AG04449 (cell line): ENCODE measurements around the gene STARD5.
A peak's percentile ranks its signal among the peaks of the same experiment; 100 is the strongest.

Experiments
- CTCF ChIA-PET: fragments of 350-600 bp; formaldehyde crosslinking; extraction: SDS; loops from one replicate; lab custom pipeline; 2021; ENCODE audit warnings: antibody characterized with exemption; lab: Yijun Ruan, JAX
- POLR2A ChIA-PET: fragments of 400-600, 350-600 bp; formaldehyde crosslinking; extraction: SDS; loops from one replicate; lab custom pipeline; 2020; ENCODE audit warnings: antibody characterized with exemption, inconsistent platforms; lab: Yijun Ruan, JAX
- DNase-seq: peaks from one replicate; pipeline ENCODE4 v3.0.0-alpha.2; 2010; ENCODE audit warnings: low read depth, low spot score
- H3K4me3 ChIP-seq: 2 replicates; pipeline ENCODE4 v1.5.1; 2011; ENCODE audit warnings: low read depth, mild to moderate bottlenecking, control low read depth, low read length
- TF ChIP-seq, protein P1 (sequence below): IDR thresholded peaks from one replicate; pipeline ENCODE4 v1.5.1; 2011; ENCODE audit warnings: mild to moderate bottlenecking, moderate library complexity, low read length, control low read depth, inconsistent platforms; ENCODE audit not compliant: insufficient read depth; ENCODE audit errors: missing control alignments

The STARD5 gene, protein sequence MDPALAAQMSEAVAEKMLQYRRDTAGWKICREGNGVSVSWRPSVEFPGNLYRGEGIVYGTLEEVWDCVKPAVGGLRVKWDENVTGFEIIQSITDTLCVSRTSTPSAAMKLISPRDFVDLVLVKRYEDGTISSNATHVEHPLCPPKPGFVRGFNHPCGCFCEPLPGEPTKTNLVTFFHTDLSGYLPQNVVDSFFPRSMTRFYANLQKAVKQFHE

DNA sequence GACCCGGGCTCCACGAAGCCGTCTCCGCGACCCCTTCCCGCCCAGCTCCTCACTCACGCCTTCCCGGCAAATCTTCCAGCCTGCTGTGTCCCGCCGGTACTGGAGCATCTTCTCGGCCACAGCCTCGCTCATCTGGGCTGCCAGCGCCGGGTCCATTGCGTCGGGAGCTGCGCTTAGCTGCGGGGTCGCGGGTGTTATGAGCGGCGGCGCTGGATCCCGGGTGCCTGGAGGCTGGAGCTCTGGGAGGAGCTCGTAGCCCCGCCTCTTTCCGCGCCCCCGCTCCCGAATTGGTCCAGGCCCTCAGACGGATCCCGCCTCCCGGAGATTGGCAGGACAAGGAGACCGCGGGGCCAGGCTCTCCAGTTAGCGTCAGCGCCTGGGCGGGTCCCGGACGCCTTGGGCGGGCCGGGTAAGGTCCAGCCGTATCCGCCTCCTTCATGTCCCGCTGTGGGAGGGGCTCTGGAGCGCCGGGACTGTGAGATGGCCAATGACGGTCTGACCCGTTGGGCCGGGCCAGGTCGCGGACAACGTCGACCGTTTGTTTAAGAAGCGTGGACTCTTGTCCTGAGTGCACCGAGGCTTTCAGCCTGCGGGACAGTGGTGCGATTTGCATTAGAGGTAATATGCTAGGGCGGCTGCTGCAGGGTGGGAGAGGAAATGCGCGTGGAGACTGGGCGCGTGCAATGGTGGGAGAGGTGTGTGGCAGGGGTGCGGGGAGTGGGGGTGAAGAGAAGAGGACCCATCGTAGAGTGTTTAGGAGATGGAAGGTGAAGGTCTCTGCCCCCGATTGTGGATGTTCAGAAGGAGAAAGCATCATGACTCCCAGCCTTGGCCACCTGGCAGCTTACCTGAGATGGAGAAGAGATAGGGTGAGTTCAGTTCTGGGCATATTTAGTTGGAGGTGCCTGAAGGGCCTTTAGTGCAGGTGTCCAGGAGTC lies at the start of gene STARD5:
TSS of gene STARD5 (minus strand) at position 198 of the 938 bp plus-strand sequence. CDS start at position 156, 42 bp downstream.
- ChIA-PET POLR2A (interaction anchor here (0.6 to 1.0 kb wide), 4 partner anchors 11 to 20 kb away, joined by 3 to 11 read pairs (median 4); no protein-coding TSS in a partner anchor), CTCF (interaction anchor here (0.7 to 2.5 kb wide), 4 partner anchors 49 to 58 kb away, joined by 4 to 14 read pairs (median 4); no protein-coding TSS in a partner anchor)
- TF ChIP-seq, protein P1, sequence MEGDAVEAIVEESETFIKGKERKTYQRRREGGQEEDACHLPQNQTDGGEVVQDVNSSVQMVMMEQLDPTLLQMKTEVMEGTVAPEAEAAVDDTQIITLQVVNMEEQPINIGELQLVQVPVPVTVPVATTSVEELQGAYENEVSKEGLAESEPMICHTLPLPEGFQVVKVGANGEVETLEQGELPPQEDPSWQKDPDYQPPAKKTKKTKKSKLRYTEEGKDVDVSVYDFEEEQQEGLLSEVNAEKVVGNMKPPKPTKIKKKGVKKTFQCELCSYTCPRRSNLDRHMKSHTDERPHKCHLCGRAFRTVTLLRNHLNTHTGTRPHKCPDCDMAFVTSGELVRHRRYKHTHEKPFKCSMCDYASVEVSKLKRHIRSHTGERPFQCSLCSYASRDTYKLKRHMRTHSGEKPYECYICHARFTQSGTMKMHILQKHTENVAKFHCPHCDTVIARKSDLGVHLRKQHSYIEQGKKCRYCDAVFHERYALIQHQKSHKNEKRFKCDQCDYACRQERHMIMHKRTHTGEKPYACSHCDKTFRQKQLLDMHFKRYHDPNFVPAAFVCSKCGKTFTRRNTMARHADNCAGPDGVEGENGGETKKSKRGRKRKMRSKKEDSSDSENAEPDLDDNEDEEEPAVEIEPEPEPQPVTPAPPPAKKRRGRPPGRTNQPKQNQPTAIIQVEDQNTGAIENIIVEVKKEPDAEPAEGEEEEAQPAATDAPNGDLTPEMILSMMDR: no peak
- peak; percentile 70 for DNase-seq
- H3K4me3 ChIP-seq: peak within 1 kb of the TSS; percentile 92

DNA sequence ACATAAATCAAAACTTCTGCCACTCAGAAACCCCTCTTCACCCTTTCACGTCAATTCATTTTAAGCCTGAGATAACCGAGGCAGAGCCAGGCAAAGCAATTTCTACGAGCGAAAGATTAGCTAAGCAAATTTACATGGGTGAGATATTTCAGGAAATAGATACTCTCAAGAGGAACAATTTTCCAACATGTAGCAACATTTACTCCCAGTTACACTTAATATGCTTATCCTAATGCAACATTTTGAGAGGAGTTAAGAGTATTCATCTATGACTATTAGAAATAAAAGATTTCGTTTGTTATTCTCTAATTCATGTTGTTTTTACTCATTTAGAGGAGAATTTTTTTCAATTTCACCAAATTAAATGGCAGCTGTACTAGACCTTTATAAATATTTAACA lies 49.2 kb upstream of the STARD5 start:
- no peak overlapping the region for H3K4me3 ChIP-seq
- CTCF ChIA-PET: interaction anchor here (0.8 to 2.5 kb wide), 2 partner anchors 28 to 99 kb away, joined by 3 to 8 read pairs; no protein-coding TSS in a partner anchor
- TF ChIP-seq, protein P1: no peak
- POLR2A ChIA-PET: no interaction called here
- DNase-seq: no peak

DNA sequence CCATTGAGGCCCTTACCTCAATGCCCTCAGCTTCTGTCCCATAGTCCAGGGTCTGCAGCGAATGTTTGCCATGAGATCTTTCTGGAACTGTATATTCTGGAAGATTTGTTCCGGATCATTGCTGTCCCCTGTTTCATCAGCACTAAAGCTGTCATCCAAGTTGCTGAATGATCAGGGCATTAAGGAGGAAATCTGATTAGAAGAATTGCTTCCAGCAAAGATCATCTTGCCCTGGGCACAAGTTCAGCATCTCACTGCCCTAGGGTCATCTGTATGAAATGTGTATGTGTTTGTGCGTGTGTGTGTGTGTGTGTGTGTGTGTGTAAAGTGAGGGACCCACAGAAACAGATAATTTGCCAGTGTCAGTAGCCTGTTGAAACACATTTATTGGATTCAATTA lies 48.6 kb upstream of the STARD5 start:
- DNase-seq: no peak
- CTCF ChIA-PET: interaction anchor here (0.8 to 2.5 kb wide), 2 partner anchors 28 to 98 kb away, joined by 3 to 8 read pairs; no protein-coding TSS in a partner anchor
- TF ChIP-seq, protein P1: no peak
- POLR2A ChIA-PET: no interaction called here
- H3K4me3 ChIP-seq: no peak overlapping the region

DNA sequence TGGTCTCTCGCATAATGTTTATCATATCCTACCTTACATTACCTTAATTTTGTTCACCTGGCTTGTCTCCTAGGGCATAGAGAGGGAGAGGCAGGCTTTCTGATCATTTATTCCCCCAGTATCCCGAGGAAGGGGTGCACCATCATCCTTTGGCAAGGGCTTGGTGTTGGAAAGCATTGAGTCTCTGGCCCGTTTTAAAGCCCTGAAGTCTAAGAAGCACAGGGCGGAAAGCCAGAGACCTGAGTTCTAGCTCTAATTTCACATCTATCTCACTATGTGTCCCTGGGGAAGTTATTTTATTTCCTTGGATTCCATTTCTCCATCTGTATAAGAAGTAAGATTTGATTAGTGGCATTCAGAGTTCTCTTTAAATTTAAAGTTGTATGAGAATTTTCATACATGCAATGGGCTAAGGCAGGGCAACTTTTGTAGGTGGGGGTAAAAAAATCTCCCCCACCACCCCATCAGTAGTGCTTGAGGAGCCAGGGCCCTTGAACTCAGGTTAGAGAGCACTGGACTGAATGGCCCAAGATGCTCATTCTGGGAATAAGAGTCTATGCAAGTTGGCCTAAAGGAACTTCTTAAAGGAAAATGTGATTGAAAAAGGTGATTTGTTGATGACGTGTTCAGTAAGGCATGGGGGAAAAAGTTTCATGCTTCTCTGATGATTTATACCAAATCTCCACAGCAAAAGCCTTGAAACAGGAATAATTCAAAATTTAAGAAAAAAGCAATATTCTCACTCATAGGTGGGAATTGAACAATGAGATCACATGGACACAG lies 40.0 kb upstream of the STARD5 start:
- DNase-seq: no peak
- CTCF ChIA-PET: no interaction called here
- TF ChIP-seq, protein P1: no peak
- no peak overlapping the region for H3K4me3 ChIP-seq
- POLR2A ChIA-PET: no interaction called here

DNA sequence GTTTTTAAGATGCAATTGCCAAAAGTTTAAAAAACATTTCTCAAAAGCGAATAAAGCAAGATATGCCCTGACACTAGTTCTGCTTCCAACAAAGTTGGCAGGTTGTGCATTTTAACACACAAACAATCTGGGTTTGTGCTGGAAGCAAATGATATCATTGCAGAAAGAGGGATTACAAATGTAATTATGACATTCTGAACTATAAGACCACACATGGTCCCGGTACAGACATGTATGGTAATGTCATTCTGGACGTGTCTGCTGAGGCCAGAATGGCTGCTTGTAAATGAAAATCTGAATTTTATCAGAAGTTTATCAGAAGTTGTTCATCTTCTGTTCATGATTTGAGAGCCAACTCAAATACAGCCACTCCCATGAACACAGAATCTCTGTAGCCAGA lies 39.3 kb upstream of the STARD5 start:
- ChIA-PET POLR2A (no interaction called here), CTCF (no interaction called here)
- no peak for DNase-seq
- TF ChIP-seq, protein P1: no peak
- no peak overlapping the region for H3K4me3 ChIP-seq
